HS-27A (cell line): Measurements from ENCODE around the gene ZBTB47.

Experiments used
- DNase-seq: peaks from one replicate; pipeline ENCODE4 v3.0.0-alpha.2; 2012; ENCODE audit warnings: low read depth, missing footprints

The ZBTB47 gene

GRCh38 chr3:42652611-42653302, 740 bp upstream of the ZBTB47 start:
- peak; percentile 80 for DNase-seq

GRCh38 chr3:42653303-42653559, 266 bp upstream of the ZBTB47 start:
- DNase-seq: no peak

DNA sequence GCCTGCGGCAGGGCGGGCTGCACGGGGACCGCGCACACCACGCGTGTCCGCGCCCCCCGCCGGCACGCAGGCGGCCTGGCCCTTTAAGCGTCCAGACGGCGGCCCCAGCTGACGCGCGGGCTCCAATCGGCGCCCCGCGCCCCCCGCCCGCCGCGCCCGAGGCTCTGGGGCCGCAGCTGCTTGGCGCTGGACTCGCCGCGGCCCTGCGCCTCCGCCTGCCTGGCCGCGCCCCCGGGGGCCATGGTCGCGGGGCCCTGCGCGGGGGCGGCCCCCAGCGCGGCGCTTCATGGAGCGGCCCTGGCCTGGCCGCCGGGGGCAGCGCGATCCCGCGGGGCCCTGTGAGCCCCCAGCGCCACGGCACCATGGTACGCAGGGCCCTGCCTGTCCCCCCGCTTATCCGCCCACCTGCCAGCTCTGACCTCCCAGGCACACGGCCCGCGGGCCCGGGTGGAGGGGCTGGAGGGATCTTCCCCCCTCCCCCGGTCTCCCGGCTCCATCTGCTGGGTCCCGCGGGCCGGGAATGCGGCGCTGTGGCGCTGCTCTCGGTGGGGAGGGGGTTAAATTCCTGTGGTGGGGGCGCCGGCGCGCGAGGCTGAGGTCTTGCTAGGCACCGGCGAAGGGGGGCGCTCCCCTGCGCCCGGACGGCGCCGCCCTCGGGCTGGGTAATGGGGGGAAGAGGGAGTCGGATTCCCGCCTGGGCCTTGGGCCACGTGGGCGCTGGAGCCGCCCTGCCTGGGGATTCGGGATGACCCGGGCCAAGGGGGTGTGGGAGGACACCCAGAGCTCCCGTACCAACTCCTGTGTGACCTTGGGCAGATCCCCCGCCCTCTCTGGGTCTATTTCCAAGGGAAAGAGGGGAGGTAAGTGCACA, 1.1 kb downstream of the ZBTB47 start:
- DNase-seq: no peak

GRCh38 chr3:42655331-42655888, 1.9 kb downstream of the ZBTB47 start:
- no peak for DNase-seq

GRCh38 chr3:42655980-42656679, 2.6 kb downstream of the ZBTB47 start:
- no peak for DNase-seq

- DNase-seq: no peak
Measured at GRCh38 chr3:42656680-42657610, 3.4 kb downstream of the ZBTB47 start.

- DNase-seq: no peak
Measured at GRCh38 chr3:42657675-42658074, 4.2 kb downstream of the ZBTB47 start.

- no peak for DNase-seq
Measured at GRCh38 chr3:42658091-42658770, 4.7 kb downstream of the ZBTB47 start.

DNA sequence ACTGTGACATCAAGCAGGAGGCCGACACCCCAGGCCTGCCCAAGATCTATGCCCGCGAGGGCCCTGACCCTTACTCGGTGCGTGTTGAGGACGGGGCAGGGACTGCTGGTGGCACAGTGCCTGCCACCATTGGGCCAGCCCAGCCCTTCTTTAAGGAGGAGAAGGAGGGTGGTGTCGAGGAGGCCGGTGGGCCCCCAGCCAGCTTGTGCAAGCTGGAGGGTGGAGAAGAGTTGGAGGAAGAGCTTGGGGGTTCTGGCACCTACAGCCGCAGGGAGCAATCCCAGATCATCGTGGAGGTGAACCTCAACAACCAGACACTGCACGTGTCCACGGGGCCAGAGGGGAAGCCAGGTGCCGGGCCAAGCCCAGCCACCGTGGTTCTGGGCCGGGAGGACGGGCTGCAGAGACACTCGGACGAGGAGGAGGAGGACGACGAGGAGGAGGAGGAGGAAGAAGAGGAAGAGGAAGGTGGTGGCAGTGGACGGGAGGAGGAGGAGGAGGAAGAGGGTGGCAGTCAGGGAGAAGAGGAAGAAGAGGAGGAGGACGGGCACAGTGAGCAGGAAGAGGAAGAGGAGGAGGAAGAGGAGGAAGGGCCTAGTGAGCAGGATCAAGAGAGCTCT, 5.4 kb downstream of the ZBTB47 start:
- DNase-seq: no peak

DNA sequence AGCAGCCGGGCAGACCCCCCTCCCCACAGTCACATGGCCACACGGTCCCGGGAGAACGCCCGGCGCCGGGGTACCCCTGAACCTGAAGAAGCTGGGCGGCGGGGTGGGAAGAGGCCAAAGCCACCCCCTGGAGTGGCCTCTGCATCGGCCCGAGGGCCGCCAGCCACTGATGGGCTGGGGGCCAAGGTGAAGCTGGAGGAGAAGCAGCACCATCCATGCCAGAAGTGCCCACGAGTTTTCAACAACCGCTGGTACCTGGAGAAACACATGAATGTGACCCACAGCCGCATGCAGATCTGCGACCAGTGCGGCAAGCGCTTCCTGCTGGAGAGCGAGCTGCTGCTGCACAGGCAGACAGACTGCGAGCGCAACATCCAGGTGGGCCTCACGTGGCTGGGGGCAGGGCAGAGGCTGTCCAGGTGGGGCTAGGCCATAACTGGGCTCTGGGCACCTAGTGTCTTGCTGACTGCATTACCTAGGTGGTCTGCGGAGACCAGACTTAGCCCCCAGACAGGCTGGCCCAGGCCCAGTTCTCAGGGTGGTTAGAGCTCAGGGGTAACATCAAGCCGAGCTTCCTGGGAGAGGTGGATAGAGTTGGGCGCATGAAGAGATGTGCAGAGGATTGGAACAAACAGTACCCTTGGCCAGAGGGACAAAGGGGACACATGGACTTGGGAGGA, 6.1 kb downstream of the ZBTB47 start:
- no peak for DNase-seq

DNA sequence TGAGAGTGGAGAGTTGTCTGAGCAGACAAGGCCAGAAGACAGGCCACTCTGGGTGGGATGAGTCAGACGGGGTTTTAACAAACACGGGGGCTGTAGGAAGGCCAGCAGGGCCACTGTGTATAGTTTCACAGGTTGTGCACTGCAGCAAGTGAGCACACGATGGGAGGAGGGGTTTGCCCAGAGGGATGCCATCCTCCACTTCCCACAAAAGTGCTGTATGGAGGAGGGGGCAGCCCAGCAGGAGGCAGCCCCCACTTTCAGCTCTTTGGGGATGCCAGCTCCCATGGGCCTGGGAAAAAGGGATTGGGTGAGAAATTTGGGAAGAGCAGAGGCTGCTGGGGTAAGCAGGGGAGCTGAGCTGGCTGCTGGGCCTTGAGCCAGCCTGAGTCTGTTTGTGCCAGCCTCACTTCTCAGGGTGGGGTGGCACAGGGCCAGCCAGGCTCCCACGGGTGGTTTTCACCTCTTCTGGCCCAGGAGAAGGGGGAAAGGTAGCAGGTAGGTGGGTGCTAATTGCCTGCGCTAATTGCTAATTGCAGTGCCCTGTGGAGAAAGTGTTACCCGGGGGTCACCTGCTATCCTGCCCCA, 6.7 kb downstream of the ZBTB47 start:
- DNase-seq: no peak

- no peak for DNase-seq
Measured at GRCh38 chr3:42660898-42661297, 7.4 kb downstream of the ZBTB47 start.

- no peak for DNase-seq
Measured at GRCh38 chr3:42661593-42662022, 8.1 kb downstream of the ZBTB47 start.

DNA sequence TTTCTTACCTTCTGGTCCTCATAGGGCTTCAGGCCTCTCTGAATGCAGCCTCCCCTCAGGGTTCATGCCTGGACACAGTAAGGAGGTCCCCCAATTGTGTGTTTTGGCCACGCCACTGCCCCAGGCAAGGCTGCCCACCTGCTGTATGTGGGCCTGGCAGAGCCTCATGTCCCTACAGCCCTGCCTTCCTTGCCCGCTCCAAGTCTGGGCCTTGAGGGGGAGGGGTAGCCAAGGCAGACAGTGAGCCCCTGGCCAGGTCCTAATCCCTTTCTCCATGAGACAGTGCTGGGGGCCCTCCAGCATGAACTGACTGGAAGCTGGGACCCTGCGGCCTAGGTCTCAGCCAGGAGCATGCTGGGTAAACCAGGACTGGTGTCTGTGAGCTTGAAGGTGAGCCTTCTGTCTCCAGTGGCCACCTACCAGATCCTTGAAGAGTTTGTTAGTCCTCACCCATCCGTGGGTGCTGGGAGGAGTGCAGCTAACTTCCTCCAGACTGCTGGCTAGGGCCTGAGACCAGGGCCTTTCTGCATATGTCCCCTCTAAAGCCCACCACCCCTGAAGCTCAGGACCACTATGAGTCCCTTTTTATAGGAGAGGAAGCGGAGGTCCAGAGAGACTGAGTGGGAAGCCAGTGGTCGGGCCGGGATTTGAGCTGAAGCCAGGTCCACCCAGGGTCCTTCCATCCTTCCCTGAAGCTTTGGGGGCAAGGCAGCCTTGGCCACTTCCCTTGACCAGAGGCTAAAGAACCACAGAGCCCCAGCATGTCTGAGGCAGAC, 8.7 kb downstream of the ZBTB47 start:
- no peak for DNase-seq

DNA sequence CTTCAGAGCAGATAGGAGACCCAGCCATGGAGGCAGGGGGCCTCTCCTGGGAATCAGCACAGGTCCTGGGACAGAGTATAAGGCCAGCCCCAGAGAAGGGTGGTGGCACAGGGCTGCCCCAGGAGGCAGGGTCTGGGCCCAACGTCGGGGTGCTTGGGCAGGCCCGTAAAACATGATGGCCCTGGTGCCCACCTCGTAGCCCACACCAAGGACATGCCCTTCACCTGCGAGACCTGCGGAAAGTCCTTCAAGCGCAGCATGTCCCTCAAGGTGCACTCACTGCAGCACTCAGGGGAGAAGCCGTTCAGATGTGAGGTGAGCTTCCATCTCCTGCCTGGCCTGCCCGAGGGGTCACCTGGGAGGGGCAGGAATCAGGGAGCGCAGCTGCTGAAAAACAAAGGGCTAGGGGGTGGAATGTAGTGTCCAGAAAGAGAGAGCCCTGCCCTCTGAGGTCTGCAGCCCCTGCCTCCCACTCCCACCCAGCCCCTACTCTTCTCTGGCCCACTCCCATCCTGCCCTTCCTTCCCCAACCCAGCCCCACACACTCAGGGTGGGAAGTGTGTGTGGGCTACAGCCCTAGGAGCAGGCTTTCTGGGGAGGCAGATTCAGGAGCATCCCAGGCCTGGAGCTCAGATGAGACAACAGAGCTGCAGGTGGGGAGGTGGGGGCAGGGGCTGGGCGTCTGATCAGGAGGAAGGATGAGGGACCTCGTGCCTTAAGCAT, 9.5 kb downstream of the ZBTB47 start:
- DNase-seq: no peak

GRCh38 chr3:42663581-42664437, 10.3 kb downstream of the ZBTB47 start:
- DNase-seq: no peak

- no peak for DNase-seq
Measured at GRCh38 chr3:42664438-42664803, 10.9 kb downstream of the ZBTB47 start.
